ENCODE results near the gene NKX3-2. TPM values are rescaled to one million over a fixed set of nuclear protein-coding genes. Genes with fewer than 3 reads are reported as not detected.
A peak's percentile ranks its signal among the peaks of the same experiment; 100 is the strongest.

The NKX3-2 gene
- total RNA-seq, 1 experiment from 2014 or later, result 1.4 TPM

DNA sequence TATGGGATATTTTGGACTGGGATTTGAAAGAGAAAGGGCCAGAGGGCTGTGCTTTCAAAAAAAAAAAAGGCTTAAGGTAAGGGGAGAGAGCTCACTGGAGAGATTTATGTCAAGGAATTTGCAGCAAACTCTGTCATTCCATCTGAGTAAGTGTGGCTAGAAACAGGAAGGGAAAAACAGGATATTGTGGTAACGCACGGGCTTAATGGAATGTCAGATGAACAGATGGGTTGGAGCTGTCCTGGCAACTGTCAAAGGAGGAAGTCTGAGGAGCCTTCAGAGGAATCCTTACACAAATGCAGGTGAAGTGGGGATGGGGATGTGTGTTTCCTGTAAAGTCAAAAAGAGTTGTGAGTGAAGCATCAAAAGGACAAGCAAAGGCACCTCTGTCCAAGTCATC is 15.1 kb upstream of the NKX3-2 start:
- intact Hi-C loops (cut with micrococcal nuclease), result no loop called here
- H3K9me3 ChIP-seq (ENCODE audit: control insufficient read depth in 1 of 2, insufficient read depth in 1 of 2, low read depth in 1 of 2, low read length in 2 of 2), result no peaks in the 10 kb centered on the region
- RAD21 ChIA-PET (ENCODE audit: low non-redundant PET in 1 of 2, low total read pairs in 2 of 2, uncharacterized antibody in 2 of 2, unreplicated experiment in 2 of 2), result no interaction called here
- TF ChIP-seq ZBTB33 (IDR thresholded peaks at IDR 0.05; ENCODE audit: extremely low read depth, insufficient replicate concordance, low read length) (no peak), JUND (IDR thresholded peaks at IDR 0.05) (no peak), CEBPB (IDR thresholded peaks at IDR 0.05; ENCODE audit: low read depth) (no peak), POLR2A (IDR thresholded peaks at IDR 0.05; ENCODE audit: borderline replicate concordance, extremely low read depth, insufficient read depth, insufficient read length) (no peak), CBX3 (IDR thresholded peaks at IDR 0.05; ENCODE audit: low read depth) (no peak), REST (IDR thresholded peaks at IDR 0.05; ENCODE audit: low read depth) (no peak), CTCF (IDR thresholded peaks at IDR 0.05 in 2 of 3, conservative IDR thresholded peaks at IDR 0.05 in 1 of 3; ENCODE audit: borderline replicate concordance in 1 of 3, insufficient read depth in 1 of 3, low read depth in 2 of 3, low read length in 2 of 3) (no peak), EZH2 (IDR thresholded peaks at IDR 0.05) (no peak)
- no peak overlapping the region for H3K27ac ChIP-seq (ENCODE audit: low read depth, low read length)
- H3K4me2 ChIP-seq (ENCODE audit: low read length), result 0 out of 2 replicates have a peak overlapping the region, but pooled peaks have one; percentile 10
- no peak for DNase-seq (ENCODE audit: low read depth, low spot score)
- no peak overlapping the region for H3K9ac ChIP-seq (ENCODE audit: low read length)
- ATAC-seq, result no peak
- peaks cover 2 to 7% of the 10 kb centered on the region in 2 experiments; a peak in 1 of 4 replicates for H3K4me1 ChIP-seq (ENCODE audit: control insufficient read depth in 1 of 2, insufficient read depth in 2 of 2, low read length in 2 of 2)
- no peaks in the 10 kb centered on the region for H3K36me3 ChIP-seq (ENCODE audit: control insufficient read depth in 1 of 2, insufficient read depth in 2 of 2, low read length in 2 of 2)
- no peaks in the 10 kb centered on the region for H4K20me1 ChIP-seq (ENCODE audit: insufficient read depth)
- H3K79me2 ChIP-seq (ENCODE audit: insufficient read depth, low read length), result no peaks in the 10 kb centered on the region
- H3K9me2 ChIP-seq (ENCODE audit: insufficient read depth), result no peaks in the 10 kb centered on the region
- CTCF ChIA-PET, result no interaction called here
- no peak overlapping the region for H3K4me3 ChIP-seq (replicated peaks in 1 of 2; ENCODE audit: low read depth in 1 of 2, low read length in 2 of 2)
- no peak overlapping the region for H2AFZ ChIP-seq (ENCODE audit: low read depth, low read length, poor library complexity, severe bottlenecking)
- no peaks in the 10 kb centered on the region for H3K27me3 ChIP-seq (ENCODE audit: insufficient read depth, low read length)
- POLR2A ChIA-PET, result no interaction called here
- BruUV-seq (replicated peaks), result no TSS peak
